GM12878 (cell line): ENCODE results near the gene SERP1. TPM values are rescaled to one million over a fixed set of nuclear protein-coding genes. Genes with fewer than 3 reads are reported as not detected.

Experiments used
- ATAC-seq: fragments of 200-7000 bp; cut with Tn5 transposase; 3 replicates; pipeline ENCODE4 v1.9.1; 2020; ENCODE audit warnings: mild to moderate bottlenecking, moderate library complexity
- BruUV-seq: library from RNA; stranded (reverse); fragments of 400-500 nt; replicated peaks from 2 replicates; lab custom pipeline; 2021; lab: Mats Ljungman, UMichigan
- CTCF ChIA-PET: fragments of 300-600 bp; sonication (Branson Sonifier 250); formaldehyde crosslinking; extraction: SDS; loops from one replicate; lab custom pipeline; 2021; ENCODE audit warnings: inconsistent platforms; lab: Yijun Ruan, JAX
- POLR2A ChIA-PET: fragments of 350-600 bp; formaldehyde crosslinking; extraction: SDS; loops from one replicate; lab custom pipeline; 2021; ENCODE audit warnings: inconsistent platforms; lab: Charles Lee
- RAD21 ChIA-PET: fragments of 300-600 bp; sonication (Branson Sonifier 250); formaldehyde crosslinking; loops from one replicate; lab custom pipeline; 2023; ENCODE audit warnings: antibody characterized with exemption; ENCODE audit not compliant: unreplicated experiment; lab: Charles Lee
- SMC1A ChIA-PET: fragments of 300-600 bp; sonication (Branson Sonifier 250); formaldehyde crosslinking; loops from one replicate; lab custom pipeline; 2023; ENCODE audit not compliant: unreplicated experiment, uncharacterized antibody; lab: Charles Lee
- DNase-seq: peaks from one replicate; pipeline ENCODE4 v3.0.0-alpha.2; 2011; ENCODE audit warnings: low read depth, low spot score
- FAIRE-seq: peaks from 3 replicates; lab custom pipeline; 2011; peaks lifted over from hg19 to GRCh38; lab: Jason Lieb, UNC
- H2AFZ ChIP-seq: 2 replicates; pipeline ENCODE4 v1.6.0; 2011; ENCODE audit warnings: low read depth, low read length, control low read depth; ENCODE audit not compliant: control insufficient read depth
- H3K27ac ChIP-seq: 2 replicates; pipeline ENCODE4 v1.5.1; 2011; ENCODE audit warnings: control low read depth; ENCODE audit not compliant: control insufficient read depth, insufficient read depth
- H3K27me3 ChIP-seq, 2 experiments: replicated peaks in 1 of 2; 2 replicates each; pipeline versions ENCODE4 v1.6.0 to v1.6.1; 2011; ENCODE audit warnings: low read length in 1 of 2; ENCODE audit not compliant: control insufficient read depth in 2 of 2, insufficient read depth in 2 of 2
- H3K36me3 ChIP-seq, 2 experiments: 2 replicates each; pipeline ENCODE4 v1.5.1; 2011; ENCODE audit warnings: low read length in 1 of 2; ENCODE audit not compliant: control insufficient read depth in 2 of 2, insufficient read depth in 2 of 2
- H3K4me1 ChIP-seq: 2 replicates; pipeline ENCODE4 v1.6.1; 2011; ENCODE audit warnings: mild to moderate bottlenecking, low read length, moderate library complexity, mixed read lengths; ENCODE audit not compliant: control insufficient read depth, insufficient read depth
- H3K4me2 ChIP-seq: 2 replicates; pipeline ENCODE4 v1.6.0; 2011; ENCODE audit warnings: control low read depth; ENCODE audit not compliant: control insufficient read depth, insufficient read depth
- H3K4me3 ChIP-seq: fragments of 200-600 bp; sonication (generic); 2 replicates; pipeline ENCODE4 v1.5.1; 2016
- H3K79me2 ChIP-seq: 2 replicates; pipeline ENCODE4 v1.6.0; 2011; ENCODE audit warnings: low read length; ENCODE audit not compliant: control insufficient read depth, insufficient read depth
- H3K9ac ChIP-seq: 2 replicates; pipeline ENCODE4 v1.8.0; 2011; ENCODE audit warnings: low read length, control low read depth, mixed read lengths; ENCODE audit not compliant: control insufficient read depth, insufficient read depth
- H3K9me3 ChIP-seq: replicated peaks from 3 replicates; pipeline ENCODE4 v1.5.1; 2011; ENCODE audit warnings: mild to moderate bottlenecking, low read length; ENCODE audit not compliant: control insufficient read depth, insufficient read depth
- H4K20me1 ChIP-seq: 2 replicates; pipeline ENCODE4 v1.6.0; 2011; ENCODE audit not compliant: control insufficient read depth, insufficient read depth
- BMI1 ChIP-seq: fragments of 450-650 bp; IDR thresholded peaks from 2 replicates; pipeline ENCODE4 v1.6.1; 2016; ENCODE audit warnings: mild to moderate bottlenecking, moderate library complexity, borderline replicate concordance
- CEBPZ ChIP-seq: fragments of 150-350 bp; IDR thresholded peaks from 2 replicates; pipeline ENCODE4 v1.6.1; 2016; ENCODE audit warnings: low read depth, low read length
- CHD4 ChIP-seq: fragments of 200-600 bp; sonication (generic); IDR thresholded peaks from 2 replicates; pipeline ENCODE4 v1.6.1; 2016; ENCODE audit warnings: mild to moderate bottlenecking
- CUX1 ChIP-seq: IDR thresholded peaks from 2 replicates; pipeline ENCODE4 v1.6.1; 2012; ENCODE audit warnings: improper control_type of control experiment, low read depth, low read length; ENCODE audit not compliant: insufficient replicate concordance
- GABPA ChIP-seq: IDR thresholded peaks from 2 replicates; pipeline ENCODE4 v1.6.1; 2014; ENCODE audit warnings: antibody characterized with exemption, low read depth, mild to moderate bottlenecking, inconsistent platforms
- IRF4 ChIP-seq: IDR thresholded peaks from 2 replicates; pipeline ENCODE4 v1.6.1; 2011; ENCODE audit warnings: low read depth, low read length
- KDM1A ChIP-seq: fragments of 200-600 bp; sonication (generic); IDR thresholded peaks from 2 replicates; pipeline ENCODE4 v1.6.1; 2016; ENCODE audit warnings: borderline replicate concordance
- MAX ChIP-seq: IDR thresholded peaks from 2 replicates; pipeline ENCODE4 v1.6.1; 2012; ENCODE audit warnings: low read depth, low read length, improper control_type of control experiment
- NFYA ChIP-seq: IDR thresholded peaks from 2 replicates; pipeline ENCODE4 v1.6.1; 2011; ENCODE audit warnings: low read depth, mild to moderate bottlenecking, low read length, improper control_type of control experiment, borderline replicate concordance
- NKRF ChIP-seq: fragments of 450-650 bp; conservative IDR thresholded peaks from 2 replicates; pipeline ENCODE4 v1.6.1; 2017; ENCODE audit warnings: mild to moderate bottlenecking, moderate library complexity
- WGBS: methylation state at CpG from one replicate; pipeline ENCODE4 v1.1.6; 2016; ENCODE audit warnings: low lambda C conversion rate; ENCODE audit not compliant: insufficient replicate concordance, insufficient coverage; ENCODE audit errors: missing lambda C conversion rate; 5-methylcytosine and 5-hydroxymethylcytosine counted together
- in situ Hi-C: fragments of 300-500 bp; cut with MboI; formaldehyde crosslinking; loops from 9 replicates; pipeline ENCODE4 v1.14.3; 2018; ENCODE audit warnings: mixed read lengths
- intact Hi-C: fragments of 100-400 bp; cut with micrococcal nuclease; formaldehyde crosslinking; loops from one replicate; pipeline ENCODE4 v1.14.2; 2022; ENCODE audit not compliant: unreplicated experiment
- polyA plus RNA-seq, 11 experiments: library from polyadenylated mRNA; depleted of rRNA in 4 of 11; unstranded in 6 of 11; stranded (reverse) in 5 of 11; fragments of >200 nt; fragmentation: Nextera tagmentation in 4 of 11; fragmentation: Illumina TruSeq in 1 of 11; extraction: Ambion mirVana in 4 of 11; extraction: Trizol in 1 of 11; gene quantifications; 1 replicate in 1 of 11; 2 replicates in 10 of 11; pipeline versions ENCODE4 v1.2.1 to v1.2.3, GENCODE V29; 2011 to 2016; ENCODE audit warnings: inconsistent platforms in 2 of 11, missing spikeins in 2 of 11, low read depth in 1 of 11
- total RNA-seq, 4 experiments: library from RNA; depleted of rRNA in 3 of 4; stranded (reverse); fragments of >200 nt in 3 of 4; fragmentation: Illumina TruSeq in 1 of 4; extraction: Trizol in 1 of 4; gene quantifications; 2 replicates each; pipeline versions ENCODE4 v1.2.1 to v1.2.3, GENCODE V29; 2013 to 2021

Gene SERP1
- total and polyA plus RNA-seq, 10 of the 15 experiments (the other 5 are each of a cell fraction or from before 2014, with no cell fraction given), result 31.1 to 242 (median 87.0) TPM

DNA sequence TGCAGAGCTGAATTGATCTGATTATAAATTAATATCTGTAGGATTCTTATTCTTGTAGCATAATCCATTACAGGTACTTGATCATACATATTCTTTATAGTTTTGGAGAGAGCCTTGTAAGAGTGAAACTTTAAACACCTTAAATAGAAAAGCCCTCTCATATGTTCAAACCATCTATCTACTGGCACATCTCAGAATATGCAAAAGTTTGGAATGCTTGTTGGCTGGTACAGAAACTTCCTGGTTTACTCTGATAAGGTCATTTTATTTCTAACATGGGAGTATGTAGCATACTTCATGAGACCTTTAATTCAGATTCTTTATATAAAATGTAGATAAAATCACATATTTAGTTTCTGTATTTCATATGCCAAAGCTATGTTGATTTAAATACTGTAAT is 34.9 kb upstream of the SERP1 start (continued):
- TF ChIP-seq NKRF (no peak), MAX (no peak), CEBPZ (no peak), CHD4 (no peak)
- TF ChIP-seq, all 136 proteins: peak for 0

DNA sequence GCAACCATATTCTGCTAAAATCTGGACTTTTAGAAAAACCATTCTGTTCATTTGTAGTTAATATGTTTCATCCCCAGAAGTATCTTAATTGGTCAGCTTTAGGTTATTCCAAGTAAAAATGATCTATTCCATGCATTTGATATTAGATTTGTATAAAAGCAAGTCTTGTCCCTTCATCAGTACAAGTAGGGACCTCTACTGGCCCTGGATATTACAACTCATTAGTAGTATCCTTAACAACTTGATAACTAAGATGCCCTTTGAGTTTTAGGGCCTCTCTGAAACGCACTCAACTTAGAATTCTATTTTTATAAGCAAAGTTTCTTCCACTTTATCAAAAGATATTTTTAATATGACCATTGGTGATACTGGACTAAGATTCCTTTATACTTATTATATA is 31.6 kb upstream of the SERP1 start:
- in situ Hi-C loops, result no loop called here
- CTCF ChIA-PET, result interaction anchor here (0.6 kb wide), 1 partner anchor 188 kb away, joined by 3 read pairs; no protein-coding TSS in a partner anchor
- no peak for TF ChIP-seq GABPA
- no peak for TF ChIP-seq BMI1
- no peak for TF ChIP-seq CUX1
- TF ChIP-seq KDM1A, result no peak
- TF ChIP-seq IRF4, result no peak
- TF ChIP-seq NFYA, result no peak

More for the DNA sequence above, 31.6 kb upstream of the SERP1 start:
- ChIA-PET POLR2A (interaction anchor here (1.7 kb wide), 1 partner anchor 31 kb away, joined by 4 read pairs; the partner anchor contains the start of genes EIF2A and SERP1), RAD21 (interaction anchor here (0.8 kb wide), 1 partner anchor 36 kb away, joined by 4 read pairs; no protein-coding TSS in a partner anchor), SMC1A (interaction anchor here (0.6 to 4.8 kb wide), 7 partner anchors 7 to 82 kb away, joined by 3 to 29 read pairs (median 3); no protein-coding TSS in a partner anchor)
- Histone ChIP-seq H3K36me3 (peaks cover 2 to 30% of the 10 kb centered on the region in 2 experiments; a peak in 3 of 4 replicates), H3K79me2 (peaks cover 15% of the 10 kb centered on the region), H3K4me2 (no peak overlapping the region), H3K9ac (no peak overlapping the region), H3K27me3 (no peaks in the 10 kb centered on the region), H4K20me1 (no peaks in the 10 kb centered on the region), H3K27ac (no peak overlapping the region), H3K4me3 (no peak overlapping the region), H3K9me3 (no peaks in the 10 kb centered on the region), H2AFZ (no peak overlapping the region), H3K4me1 (peaks cover 10% of the 10 kb centered on the region)
- BruUV-seq, result no TSS peak
- FAIRE-seq (no peak), ATAC-seq (no peak), DNase-seq (no peak)
- WGBS, result 68% methylated on average over 1 of the region's 1 CpG
- intact Hi-C loops, result no loop called here
